Inflammatory macrophage treated with lipopolysaccharide for 4 hours (primary cell): ENCODE results near the gene ACSBG1.
"Not testable (repeated sequence)": the region's sequence is repeated elsewhere in the genome, so short reads cannot be mapped to it uniquely, and the experiment has no call there.

Source experiments
- DNase-seq: peaks from one replicate; pipeline ENCODE4 v3.0.0-alpha.2; 2020

The ACSBG1 gene

DNA sequence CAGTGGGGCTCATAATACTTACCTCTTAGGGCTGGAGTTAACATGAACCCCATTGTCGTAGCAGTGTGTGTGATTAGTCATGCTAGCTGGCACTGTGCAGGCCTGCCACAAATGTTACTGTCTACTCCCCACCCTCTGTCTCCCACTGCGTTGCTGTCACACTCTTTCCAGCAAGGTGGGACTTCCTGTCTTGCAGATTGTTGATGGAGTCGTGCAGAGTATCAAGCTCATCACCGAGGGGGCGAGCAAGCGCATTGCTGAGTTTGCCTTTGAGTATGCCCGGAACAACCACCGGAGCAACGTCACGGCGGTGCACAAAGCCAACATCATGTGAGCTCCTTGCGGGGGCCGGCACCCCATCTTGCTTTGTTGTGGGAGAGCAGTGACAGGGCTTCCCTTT is 72.3 kb downstream of the ACSBG1 start:
- no peak for DNase-seq

GRCh38 chr15:78159395-78159794 is 75.0 kb downstream of the ACSBG1 start:
- no peak for DNase-seq

DNA sequence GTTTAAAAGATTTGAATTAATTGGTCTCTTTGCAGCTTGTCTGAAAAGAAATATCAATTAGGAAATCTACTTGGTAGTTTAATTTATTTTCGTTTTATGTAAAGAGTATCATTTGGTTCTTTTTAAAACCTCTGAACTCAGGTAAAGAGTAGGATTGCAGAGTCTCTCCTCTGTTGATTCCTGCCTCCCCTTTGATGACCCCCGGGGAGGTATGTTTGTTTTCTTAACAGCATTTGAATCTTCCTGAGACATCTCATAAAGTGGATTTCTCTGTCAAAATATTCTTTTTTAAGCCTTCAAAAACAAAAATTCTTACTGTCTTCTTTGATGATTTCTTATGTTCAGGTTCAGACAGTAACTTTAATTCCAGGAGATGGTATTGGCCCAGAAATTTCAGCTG is 77.2 kb downstream of the ACSBG1 start:
- DNase-seq: no peak

- DNase-seq: no peak
Measured at GRCh38 chr15:78156653-78157052, 77.7 kb downstream of the ACSBG1 start.

DNA sequence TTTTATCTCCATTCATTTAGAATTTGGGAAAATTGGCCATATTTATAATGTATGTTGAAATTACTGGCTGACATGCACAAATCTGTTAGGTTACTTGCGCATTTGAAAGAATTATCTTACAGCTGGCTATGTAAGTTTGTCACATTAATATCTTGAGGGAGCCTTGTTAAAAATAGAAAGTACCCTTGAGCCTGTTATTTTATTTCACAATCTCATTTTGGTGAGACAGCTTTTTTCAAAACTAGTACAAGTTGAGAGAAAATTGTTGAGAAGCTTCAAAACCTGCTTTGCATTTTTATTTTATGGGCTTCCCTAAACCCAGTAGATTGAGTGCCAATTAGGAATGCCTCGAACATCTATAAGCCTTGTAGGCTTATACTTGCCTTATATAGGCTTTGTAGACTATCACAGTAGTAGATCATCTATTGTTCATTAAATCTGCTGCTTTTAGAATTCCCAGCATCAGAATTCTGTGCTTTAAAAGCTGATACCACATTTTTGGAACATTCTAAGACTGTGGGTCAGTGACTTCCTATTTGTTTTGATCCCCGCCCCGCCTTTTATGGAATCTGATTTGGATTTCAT is 78.9 kb downstream of the ACSBG1 start:
- no peak for DNase-seq

DNA sequence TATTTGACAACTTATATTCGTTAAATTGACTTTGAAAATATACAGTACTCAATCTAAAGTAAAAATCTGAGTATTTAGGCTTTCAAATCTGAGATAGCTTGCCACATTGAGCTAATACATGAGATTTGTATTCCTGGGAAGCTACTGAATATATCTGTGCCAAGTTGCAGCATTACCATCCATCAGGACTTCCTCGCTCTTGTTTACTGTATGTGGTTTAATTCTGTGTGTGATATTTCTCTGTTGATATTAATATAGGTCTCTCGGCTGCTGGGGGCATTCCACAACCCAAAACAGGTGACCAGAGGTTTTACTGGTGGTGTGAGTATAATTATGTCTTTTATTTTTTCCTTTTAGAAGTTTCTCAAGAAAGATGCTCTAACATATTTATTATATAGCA is 79.4 kb downstream of the ACSBG1 start:
- DNase-seq: no peak

DNA sequence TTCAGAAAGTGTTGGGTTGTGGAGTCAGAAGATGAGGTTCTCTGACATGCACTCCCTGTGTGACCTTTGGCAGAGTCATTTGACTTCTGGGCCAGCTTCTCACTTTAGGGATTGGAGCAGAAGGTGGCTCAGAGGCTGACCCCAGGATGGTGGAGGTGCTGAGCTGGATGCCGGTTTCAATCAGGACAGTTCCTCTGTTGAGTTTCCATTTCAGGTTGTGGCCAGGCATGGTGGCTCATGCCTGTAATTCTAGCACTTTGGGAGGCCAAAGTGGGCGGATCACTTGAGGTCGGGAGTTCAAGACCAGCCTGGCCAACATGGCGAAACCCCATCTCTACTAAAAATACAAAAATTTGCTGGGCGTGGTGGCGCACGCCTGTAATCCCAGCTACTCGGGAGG is 83.3 kb downstream of the ACSBG1 start:
- DNase-seq: not testable (repeated sequence)

DNA sequence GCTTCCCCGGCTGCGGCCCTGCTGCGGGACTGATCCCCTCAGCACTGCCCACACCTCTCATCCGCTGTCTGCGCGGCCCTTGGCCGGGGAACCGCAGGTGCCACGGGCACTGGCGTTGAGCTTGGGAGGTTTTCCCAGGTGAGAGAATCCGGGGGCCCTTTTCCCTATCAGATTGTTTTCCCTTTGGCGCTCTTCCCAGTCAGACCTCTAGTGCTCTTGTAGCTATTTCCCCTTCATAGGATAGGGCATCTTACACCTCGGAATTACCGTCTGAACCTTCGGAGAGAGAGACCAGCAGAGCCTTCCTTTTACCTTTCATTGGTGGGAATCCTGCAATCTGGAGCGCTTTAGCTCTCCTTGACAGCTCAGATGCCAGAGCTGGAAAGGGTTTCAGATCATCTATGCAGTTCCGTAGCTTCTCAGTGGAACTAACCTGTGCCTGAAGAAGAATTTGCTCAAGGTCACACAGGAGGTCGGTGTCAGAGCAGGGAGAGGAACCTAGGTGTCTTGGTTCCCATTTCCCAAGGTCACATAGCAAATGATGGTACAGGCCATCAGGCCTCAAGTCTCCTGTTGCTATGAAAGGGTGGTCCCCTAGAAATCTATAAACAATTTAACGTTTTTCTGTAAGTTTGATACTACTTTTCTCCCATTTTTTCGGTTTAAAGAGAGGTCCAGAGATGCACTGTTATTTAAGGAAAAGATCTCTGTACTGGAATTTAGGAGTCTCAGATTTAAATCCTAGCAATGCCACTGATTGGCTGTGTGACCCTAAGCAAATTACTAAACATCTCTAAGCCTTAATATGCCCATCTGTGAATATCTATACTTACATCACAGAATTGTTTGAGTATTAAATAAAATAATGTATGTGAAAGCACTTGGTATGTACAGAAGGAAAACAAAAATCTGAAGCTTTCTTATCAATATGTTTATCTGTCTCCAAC is 84.3 kb downstream of the ACSBG1 start:
- DNase-seq: no peak

DNA sequence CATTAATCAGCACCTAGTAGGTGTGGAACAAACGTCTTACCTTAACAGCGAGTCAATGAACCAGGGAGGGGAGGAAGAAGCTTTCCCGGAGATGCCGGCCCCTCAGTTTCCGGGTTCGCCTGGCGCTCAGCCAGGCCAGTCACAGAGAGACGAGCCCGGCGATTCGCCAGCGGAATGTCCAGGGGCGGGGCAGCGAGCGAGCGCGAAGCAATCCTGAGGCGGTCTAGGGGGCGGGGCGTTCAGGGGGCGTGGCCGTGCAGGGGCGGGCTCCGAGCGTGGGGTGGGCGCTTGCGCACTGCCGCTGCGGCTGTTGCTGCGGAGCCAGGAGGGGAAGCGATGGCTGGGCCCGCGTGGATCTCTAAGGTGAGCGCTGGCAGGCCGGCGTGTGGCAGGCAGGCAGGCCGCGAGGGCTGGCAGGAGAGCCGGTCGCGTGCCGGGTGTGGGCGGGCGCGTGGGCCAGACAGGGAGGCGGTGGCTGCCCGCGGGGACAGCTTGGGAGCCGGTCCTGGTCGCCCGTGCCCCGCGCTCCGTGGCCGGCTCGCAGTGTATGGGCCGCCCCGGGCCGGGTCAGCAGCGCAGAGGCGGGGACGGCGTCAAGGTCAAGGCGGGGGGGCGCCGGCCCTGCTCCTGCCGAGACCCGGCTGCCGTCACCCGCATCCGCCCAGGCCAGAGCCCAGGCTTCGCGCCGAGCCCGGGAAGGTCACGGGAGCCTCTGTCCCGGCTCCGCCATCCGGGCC is 85.1 kb downstream of the ACSBG1 start, which contains the start of gene IDH3A:
TSS of gene IDH3A (plus strand) at position 295 of the 737 bp plus-strand sequence. CDS start at position 337, 42 bp downstream.
- DNase-seq: peak; percentile 99

DNA sequence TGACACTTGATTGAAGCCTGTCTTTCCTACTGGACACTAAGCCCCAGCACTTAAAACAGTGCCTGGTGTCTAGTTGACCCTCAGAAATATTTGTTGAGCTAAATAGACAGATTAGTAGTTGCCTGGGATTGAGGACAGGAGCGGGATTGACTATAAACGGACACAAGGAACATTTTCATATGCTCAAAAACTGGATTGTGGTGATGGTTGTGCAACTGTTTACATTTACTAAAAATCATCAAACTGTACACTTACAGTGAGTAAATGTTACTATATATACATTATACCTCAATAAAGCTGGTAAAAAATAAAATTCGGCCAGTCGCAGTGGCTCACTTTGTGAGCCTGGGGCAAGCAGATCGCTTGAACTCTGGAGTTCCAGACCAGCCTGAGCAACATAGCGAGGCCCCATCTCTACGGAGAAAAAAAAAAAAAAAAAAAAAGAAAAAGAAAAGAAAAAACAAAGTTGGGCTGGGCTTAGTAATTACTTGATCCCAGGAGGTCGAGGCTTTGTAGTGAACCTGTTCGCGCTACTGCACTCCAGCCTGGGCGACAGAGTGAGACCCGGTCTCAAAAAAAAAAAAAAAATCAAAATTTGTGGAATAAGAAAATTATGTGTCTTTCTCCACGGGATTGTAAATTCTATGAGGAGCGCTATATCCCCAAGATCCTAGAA is 85.8 kb downstream of the ACSBG1 start:
- no peak for DNase-seq

DNA sequence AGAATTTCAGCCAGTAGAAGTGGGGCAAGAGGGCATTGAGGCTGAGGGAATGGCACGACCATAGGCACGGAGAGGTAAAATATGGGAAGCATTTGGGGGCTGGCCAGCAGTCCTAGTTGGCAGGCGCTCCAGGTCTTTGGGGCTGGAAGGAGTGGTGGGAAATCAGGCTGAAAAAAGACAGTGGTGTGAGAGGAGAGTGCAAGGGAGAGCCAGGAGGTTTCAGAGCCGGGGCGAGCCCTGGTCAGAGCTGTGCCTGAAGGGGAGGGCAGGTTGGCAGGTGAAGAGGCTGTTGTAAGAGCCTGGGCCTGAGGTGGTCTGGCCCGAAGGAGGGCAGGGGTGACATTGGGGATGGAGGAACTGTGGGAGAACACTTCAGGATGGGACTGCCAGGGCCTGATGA is 86.8 kb downstream of the ACSBG1 start:
- DNase-seq: no peak

DNA sequence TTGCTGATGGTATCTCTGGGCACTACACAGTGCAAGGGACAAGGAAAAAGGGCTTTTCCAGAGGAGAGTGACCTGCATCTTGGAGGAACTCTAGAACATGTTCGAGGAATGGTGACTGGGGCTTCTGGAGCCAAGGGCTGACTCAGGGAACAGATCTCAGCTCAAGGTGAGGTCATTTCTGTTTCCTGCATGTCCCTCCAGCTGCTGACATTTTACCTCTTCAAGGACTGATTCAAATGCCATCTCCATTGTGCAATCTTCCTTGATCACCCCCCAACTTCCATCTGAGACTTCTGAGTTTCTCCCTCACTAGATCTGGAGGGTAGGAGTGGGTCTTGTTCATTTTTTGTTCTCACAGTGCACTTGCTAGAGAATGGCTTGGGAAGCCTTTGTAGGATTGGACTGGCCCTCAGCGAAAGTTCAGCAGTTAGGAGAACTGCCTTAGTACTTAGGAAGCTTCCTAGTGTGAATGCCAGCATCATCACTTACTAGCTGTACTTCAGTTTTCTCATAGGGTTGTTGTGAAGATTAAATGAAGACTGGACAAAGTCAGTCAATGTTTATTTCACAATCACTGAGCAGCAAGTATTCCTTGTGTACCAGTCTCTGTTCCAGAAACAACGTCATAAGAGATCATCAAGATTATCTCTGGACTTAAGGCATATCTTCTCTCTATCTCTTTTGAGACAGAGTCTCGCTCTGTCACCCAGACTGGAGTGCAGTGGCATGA is 87.8 kb downstream of the ACSBG1 start:
- no peak for DNase-seq

GRCh38 chr15:78142332-78142731 is 92.0 kb downstream of the ACSBG1 start:
- no peak for DNase-seq

DNA sequence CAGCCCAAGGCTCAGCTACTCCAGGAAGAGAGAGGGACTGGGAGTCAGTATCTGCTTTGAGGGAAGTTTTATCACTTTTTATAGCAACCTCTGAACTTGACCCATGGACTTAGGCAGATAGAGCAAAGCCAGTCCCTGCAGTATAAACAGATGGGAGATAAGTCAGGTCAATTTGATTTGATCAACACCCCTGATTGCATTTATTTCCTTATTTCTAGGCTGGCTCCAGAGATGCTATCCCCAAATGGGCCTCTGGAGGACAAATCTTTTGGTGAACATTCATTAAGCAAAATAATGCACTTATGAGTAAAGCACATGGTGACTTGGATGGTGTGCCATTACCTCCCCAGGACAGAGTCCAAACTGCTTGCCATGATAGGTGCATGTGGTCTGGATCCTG is 94.1 kb downstream of the ACSBG1 start:
- DNase-seq: no peak

GRCh38 chr15:78139578-78139977 is 94.8 kb downstream of the ACSBG1 start:
- no peak for DNase-seq

DNA sequence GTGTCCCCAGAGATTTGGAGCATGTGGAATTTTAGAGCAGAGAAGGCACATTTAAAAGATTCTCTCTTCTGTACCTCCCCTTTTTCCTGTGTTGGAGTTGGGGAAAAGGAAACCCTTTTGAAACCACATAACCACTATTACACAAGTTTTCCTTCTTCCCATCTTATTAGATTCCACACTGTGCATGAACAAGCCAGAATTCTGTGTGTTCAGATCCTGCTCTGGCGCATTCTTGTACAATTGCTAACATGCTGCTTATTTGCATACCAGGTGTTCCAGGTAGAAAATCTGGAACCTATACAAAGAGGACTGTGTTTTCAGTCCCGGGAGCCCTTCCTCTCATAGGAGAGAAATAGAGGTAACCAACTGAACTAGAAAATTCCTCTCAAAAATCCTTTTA is 100.6 kb downstream of the ACSBG1 start:
- no peak for DNase-seq

- peak; percentile 61 for DNase-seq
Measured at GRCh38 chr15:78131295-78132061, 102.9 kb downstream of the ACSBG1 start, which contains the start of gene CIB2. Gene CIB2, minus strand, starts transcription at chr15:78131445. Its CDS starts 230 bp downstream, at chr15:78131215.

GRCh38 chr15:78130466-78131294 is 103.7 kb downstream of the ACSBG1 start:
- no peak for DNase-seq

- no peak for DNase-seq
Measured at GRCh38 chr15:78129751-78130287, 104.5 kb downstream of the ACSBG1 start.
